ENCODE results near the gene TRAF1. TPM values are rescaled to one million over a fixed set of nuclear protein-coding genes. Genes with fewer than 3 reads are reported as not detected.

Gene TRAF1
- total RNA-seq, 3 donors from 2014 or later (not counting 1 experiment from before 2014, with no cell fraction given): 23.4 to 33.9 (median 30.5) TPM

- H3K36me3 Mint-ChIP-seq: no peaks in the 10 kb centered on the region
- H3K4me1 Mint-ChIP-seq: peaks cover 29 to 31% of the 10 kb centered on the region in 2 donors
- intact Hi-C loops (cut with micrococcal nuclease): no loop called here
- no peaks in the 10 kb centered on the region for H3K27me3 ChIP-seq (ENCODE audit: control insufficient read depth, insufficient read depth, low read length)
- H3K4me1 ChIP-seq (ENCODE audit: control insufficient read depth, insufficient read depth, low read length): peaks cover 43% of the 10 kb centered on the region
- peak overlapping the region; percentile 67 to 90 for H3K27ac Mint-ChIP-seq
- H3K4me3 Mint-ChIP-seq: peak overlapping the region; percentile 94
- H3K9me3 Mint-ChIP-seq: no peaks in the 10 kb centered on the region
- peaks cover 6% of the 10 kb centered on the region for H3K36me3 ChIP-seq (ENCODE audit: control insufficient read depth, insufficient read depth, low read length)
- H3K4me3 ChIP-seq (ENCODE audit: low read length): no peak overlapping the region
- ATAC-seq (no peak), DNase-seq (peak in 1 of 2 donors; percentile 40)
- TF ChIP-seq, protein P1, sequence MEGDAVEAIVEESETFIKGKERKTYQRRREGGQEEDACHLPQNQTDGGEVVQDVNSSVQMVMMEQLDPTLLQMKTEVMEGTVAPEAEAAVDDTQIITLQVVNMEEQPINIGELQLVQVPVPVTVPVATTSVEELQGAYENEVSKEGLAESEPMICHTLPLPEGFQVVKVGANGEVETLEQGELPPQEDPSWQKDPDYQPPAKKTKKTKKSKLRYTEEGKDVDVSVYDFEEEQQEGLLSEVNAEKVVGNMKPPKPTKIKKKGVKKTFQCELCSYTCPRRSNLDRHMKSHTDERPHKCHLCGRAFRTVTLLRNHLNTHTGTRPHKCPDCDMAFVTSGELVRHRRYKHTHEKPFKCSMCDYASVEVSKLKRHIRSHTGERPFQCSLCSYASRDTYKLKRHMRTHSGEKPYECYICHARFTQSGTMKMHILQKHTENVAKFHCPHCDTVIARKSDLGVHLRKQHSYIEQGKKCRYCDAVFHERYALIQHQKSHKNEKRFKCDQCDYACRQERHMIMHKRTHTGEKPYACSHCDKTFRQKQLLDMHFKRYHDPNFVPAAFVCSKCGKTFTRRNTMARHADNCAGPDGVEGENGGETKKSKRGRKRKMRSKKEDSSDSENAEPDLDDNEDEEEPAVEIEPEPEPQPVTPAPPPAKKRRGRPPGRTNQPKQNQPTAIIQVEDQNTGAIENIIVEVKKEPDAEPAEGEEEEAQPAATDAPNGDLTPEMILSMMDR (IDR thresholded peaks at IDR 0.05): no peak
- peak overlapping the region; percentile 83 for H3K27ac ChIP-seq (ENCODE audit: low read length)
- no peaks in the 10 kb centered on the region for H3K27me3 Mint-ChIP-seq (ENCODE audit: low read depth in 2 of 2)
- WGBS (ENCODE audit: insufficient coverage): 82% methylated on average over 8 of the region's 8 CpGs
- no peaks in the 10 kb centered on the region for H3K9me3 ChIP-seq (ENCODE audit: control insufficient read depth, insufficient read depth, low read length)
Measured at GRCh38 chr9:120878188-120879130, 48.1 kb downstream of the TRAF1 start.

DNA sequence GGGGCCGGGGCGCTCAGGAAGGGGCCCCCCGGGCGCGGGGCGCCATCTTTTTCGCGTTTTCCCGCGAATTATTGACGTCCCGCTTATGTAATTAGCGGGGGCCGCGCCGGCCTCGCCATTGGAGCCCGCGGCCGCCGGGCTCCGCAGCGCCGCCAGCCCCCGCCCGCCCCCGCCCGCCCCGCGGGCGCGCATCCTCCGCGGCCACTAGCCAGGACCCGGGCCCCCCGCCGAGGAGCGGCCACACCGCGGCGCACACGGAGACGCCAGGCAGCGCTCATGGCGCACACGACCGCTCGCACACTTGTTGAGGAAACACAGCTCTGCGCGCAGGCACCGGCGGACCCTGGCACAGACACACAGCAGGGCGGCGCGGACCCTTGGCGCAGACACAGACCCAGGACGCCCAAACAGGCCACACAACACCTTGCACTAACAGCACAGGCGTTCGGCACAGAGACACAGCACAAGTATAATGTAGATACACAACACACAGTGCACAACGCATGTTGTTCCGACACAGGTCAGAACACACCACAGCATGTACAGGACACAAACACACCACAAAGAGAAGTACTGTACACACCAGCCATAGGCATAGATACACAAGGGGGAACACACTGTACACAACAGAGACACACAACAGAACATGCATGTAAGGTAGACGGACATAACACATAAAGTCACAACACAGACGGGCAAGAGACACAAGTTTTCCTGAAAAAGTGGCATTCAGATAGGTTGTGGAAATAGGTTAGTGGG lies 49.1 kb downstream of the TRAF1 start:
- H3K27ac Mint-ChIP-seq: peak overlapping the region; percentile 67 to 90
- TF ChIP-seq, protein P1 (IDR thresholded peaks at IDR 0.05): no peak
- peak; percentile 59 to 72 (median 71) for ATAC-seq
- peak; percentile 59 to 82 for DNase-seq
- under 1% methylated on average over 62 of the region's 63 CpGs for WGBS (ENCODE audit: insufficient coverage)
- no peaks in the 10 kb centered on the region for H3K27me3 Mint-ChIP-seq (ENCODE audit: low read depth in 2 of 2)
- Histone ChIP-seq H3K27ac (ENCODE audit: low read length) (peak overlapping the region; percentile 83), H3K4me1 (ENCODE audit: control insufficient read depth, insufficient read depth, low read length) (peaks cover 33% of the 10 kb centered on the region), H3K36me3 (ENCODE audit: control insufficient read depth, insufficient read depth, low read length) (peaks cover 10% of the 10 kb centered on the region), H3K4me3 (ENCODE audit: low read length) (peak overlapping the region; percentile 81), H3K9me3 (ENCODE audit: control insufficient read depth, insufficient read depth, low read length) (no peaks in the 10 kb centered on the region), H3K27me3 (ENCODE audit: control insufficient read depth, insufficient read depth, low read length) (no peaks in the 10 kb centered on the region)
- intact Hi-C loops (cut with micrococcal nuclease): loop anchor here (1.0 kb wide), 1 partner anchor 59 kb away; no protein-coding TSS in a partner anchor
- peak overlapping the region; percentile 94 for H3K4me3 Mint-ChIP-seq
- H3K9me3 Mint-ChIP-seq: no peaks in the 10 kb centered on the region
- no peaks in the 10 kb centered on the region for H3K36me3 Mint-ChIP-seq
- H3K4me1 Mint-ChIP-seq: peaks cover 29 to 37% of the 10 kb centered on the region in 2 donors

DNA sequence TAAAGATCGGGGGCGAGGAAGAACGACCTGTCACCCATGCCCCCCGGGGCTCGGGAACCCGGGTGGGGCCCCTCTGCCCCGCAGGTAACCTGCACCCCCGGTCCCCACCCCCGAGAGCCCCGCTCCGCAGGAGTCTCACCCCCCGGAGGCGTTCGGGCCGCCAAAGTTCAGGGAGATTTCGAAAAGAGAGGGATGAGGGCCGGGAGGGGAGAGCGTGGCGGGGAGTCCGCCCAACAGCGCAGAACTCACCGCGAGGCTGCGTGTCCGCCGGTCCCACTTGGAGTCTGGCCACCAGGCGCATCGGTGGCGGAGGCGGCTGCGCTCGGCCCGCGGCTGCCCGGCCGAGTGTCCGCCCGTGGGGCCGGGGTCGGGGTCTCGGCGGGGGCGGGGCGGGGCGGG lies 49.8 kb downstream of the TRAF1 start, which contains the start of gene PHF19:
Gene PHF19, minus strand, starts transcription at position 347 of the 399 bp plus-strand sequence. CDS start 2,447 bp downstream, outside the sequence.
- ATAC-seq: peak; percentile 16 to 19 (median 18)
- Histone ChIP-seq H3K36me3 (ENCODE audit: control insufficient read depth, insufficient read depth, low read length) (peaks cover 10% of the 10 kb centered on the region), H3K27ac (ENCODE audit: low read length) (peak within 1 kb of the TSS; percentile 93), H3K9me3 (ENCODE audit: control insufficient read depth, insufficient read depth, low read length) (no peaks in the 10 kb centered on the region), H3K4me1 (ENCODE audit: control insufficient read depth, insufficient read depth, low read length) (peaks cover 32% of the 10 kb centered on the region), H3K4me3 (ENCODE audit: low read length) (peak within 1 kb of the TSS; percentile 87), H3K27me3 (ENCODE audit: control insufficient read depth, insufficient read depth, low read length) (no peaks in the 10 kb centered on the region)
- WGBS (ENCODE audit: insufficient coverage): under 1% methylated on average over 27 of the region's 45 CpGs
- H3K4me1 Mint-ChIP-seq: peaks cover 29 to 37% of the 10 kb centered on the region in 2 donors
- H3K36me3 Mint-ChIP-seq: no peaks in the 10 kb centered on the region
- peak; percentile 29 to 57 for DNase-seq
- peak within 1 kb of the TSS; percentile 94 for H3K4me3 Mint-ChIP-seq
- no peaks in the 10 kb centered on the region for H3K27me3 Mint-ChIP-seq (ENCODE audit: low read depth in 2 of 2)
- peak within 1 kb of the TSS; percentile 69 to 90 for H3K27ac Mint-ChIP-seq
- TF ChIP-seq, protein P1 (IDR thresholded peaks at IDR 0.05): no peak
- H3K9me3 Mint-ChIP-seq: no peaks in the 10 kb centered on the region
- intact Hi-C loops (cut with micrococcal nuclease): loop anchor here (1.0 kb wide), 1 partner anchor 59 kb away; no protein-coding TSS in a partner anchor
